ENCODE results near the gene LEMD1.
"Not testable (repeated sequence)": the region's sequence is repeated elsewhere in the genome, so short reads cannot be mapped to it uniquely, and the experiment has no call there.

Gene LEMD1

GRCh38 chr1:205379056-205379455 lies 42.8 kb downstream of the LEMD1 start:
- DNase-seq (ENCODE audit: low spot score): no peak

GRCh38 chr1:205377355-205377754 lies 44.5 kb downstream of the LEMD1 start:
- no peak for DNase-seq (ENCODE audit: low spot score)

- no peak for DNase-seq (ENCODE audit: low spot score)
Measured at GRCh38 chr1:205376739-205377138, 45.1 kb downstream of the LEMD1 start.

GRCh38 chr1:205375835-205376545 lies 45.9 kb downstream of the LEMD1 start:
- DNase-seq (ENCODE audit: low spot score): peak; percentile 87

GRCh38 chr1:205374210-205375078 lies 47.4 kb downstream of the LEMD1 start:
- peak; percentile 49 for DNase-seq (ENCODE audit: low spot score)

- no peak for DNase-seq (ENCODE audit: low spot score)
Measured at GRCh38 chr1:205373798-205374175, 48.1 kb downstream of the LEMD1 start.

- no peak for DNase-seq (ENCODE audit: low spot score)
Measured at GRCh38 chr1:205373022-205373797, 48.6 kb downstream of the LEMD1 start.

- no peak for DNase-seq (ENCODE audit: low spot score)
Measured at GRCh38 chr1:205371871-205372660, 49.8 kb downstream of the LEMD1 start.

- no peak for DNase-seq (ENCODE audit: low spot score)
Measured at GRCh38 chr1:205370780-205371179, 51.1 kb downstream of the LEMD1 start.

- no peak for DNase-seq (ENCODE audit: low spot score)
Measured at GRCh38 chr1:205369701-205370123, 52.1 kb downstream of the LEMD1 start.

GRCh38 chr1:205368478-205368877 lies 53.4 kb downstream of the LEMD1 start:
- no peak for DNase-seq (ENCODE audit: low spot score)

- peak; percentile 42 for DNase-seq (ENCODE audit: low spot score)
Measured at GRCh38 chr1:205365945-205366463, 55.9 kb downstream of the LEMD1 start.

GRCh38 chr1:205365086-205365485 lies 56.8 kb downstream of the LEMD1 start:
- DNase-seq (ENCODE audit: low spot score): not testable (repeated sequence)

- no peak for DNase-seq (ENCODE audit: low spot score)
Measured at GRCh38 chr1:205360891-205361290, 61.0 kb downstream of the LEMD1 start.

- no peak for DNase-seq (ENCODE audit: low spot score)
Measured at GRCh38 chr1:205359771-205360565, 61.9 kb downstream of the LEMD1 start.

GRCh38 chr1:205358579-205358978 lies 63.3 kb downstream of the LEMD1 start:
- DNase-seq (ENCODE audit: low spot score): no peak

- DNase-seq (ENCODE audit: low spot score): no peak
Measured at GRCh38 chr1:205357567-205357966, 64.3 kb downstream of the LEMD1 start.

GRCh38 chr1:205356440-205357139 lies 65.3 kb downstream of the LEMD1 start, which contains the start of gene KLHDC8A:
KLHDC8A (minus strand) TSS chr1:205356922; CDS start chr1:205343604, 13,318 bp downstream.
- no peak for DNase-seq (ENCODE audit: low spot score)

- peak; percentile 82 for DNase-seq (ENCODE audit: low spot score)
Measured at GRCh38 chr1:205355075-205355453, 66.8 kb downstream of the LEMD1 start.

Data from COLO829 (cell line).